GM19467 (cell line): ENCODE measurements around the gene C2orf69.
A peak's percentile ranks its signal among the peaks of the same experiment; 100 is the strongest.
"Not testable (repeated sequence)": the region's sequence is repeated elsewhere in the genome, so short reads cannot be mapped to it uniquely, and the experiment has no call there.

Experiments used
- ATAC-seq: cut with Tn5 transposase; IDR thresholded peaks from one replicate; pipeline ENCODE4 v1.9.1; 2021; ENCODE audit warnings: mild to moderate bottlenecking, moderate library complexity; ENCODE audit not compliant: unreplicated experiment

Gene C2orf69

GRCh38 chr2:199912553-199913114, 1.5 kb downstream of the C2orf69 start:
- not testable (repeated sequence) for ATAC-seq

- no peak for ATAC-seq
These were observed 3.4 kb downstream of the C2orf69 start for GRCh38 chr2:199914372-199914958.

GRCh38 chr2:199916980-199917379, 5.9 kb downstream of the C2orf69 start:
- no peak for ATAC-seq

- no peak for ATAC-seq
These were observed 11.8 kb downstream of the C2orf69 start for GRCh38 chr2:199922856-199923255.

GRCh38 chr2:199923924-199924323, 12.8 kb downstream of the C2orf69 start:
- no peak for ATAC-seq

- no peak for ATAC-seq
These were observed 15.7 kb downstream of the C2orf69 start for GRCh38 chr2:199926806-199927205.

- ATAC-seq, result no peak
These were observed 17.1 kb downstream of the C2orf69 start for GRCh38 chr2:199928226-199928625.

GRCh38 chr2:199928626-199929025, 17.5 kb downstream of the C2orf69 start:
- ATAC-seq, result no peak

GRCh38 chr2:199929262-199929661, 18.2 kb downstream of the C2orf69 start:
- no peak for ATAC-seq

GRCh38 chr2:199932312-199932855, 21.3 kb downstream of the C2orf69 start:
- ATAC-seq, result no peak

- ATAC-seq, result no peak
These were observed 22.4 kb downstream of the C2orf69 start for GRCh38 chr2:199933466-199933865.

GRCh38 chr2:199936554-199936953, 25.5 kb downstream of the C2orf69 start:
- no peak for ATAC-seq

GRCh38 chr2:199940373-199940772, 29.3 kb downstream of the C2orf69 start:
- ATAC-seq, result no peak

GRCh38 chr2:199943373-199943772, 32.3 kb downstream of the C2orf69 start:
- ATAC-seq, result no peak

- ATAC-seq, result no peak
These were observed 35.1 kb downstream of the C2orf69 start for GRCh38 chr2:199946196-199946595.

GRCh38 chr2:199946836-199947235, 35.7 kb downstream of the C2orf69 start:
- ATAC-seq, result no peak

GRCh38 chr2:199950396-199950795, 39.3 kb downstream of the C2orf69 start:
- no peak for ATAC-seq

- ATAC-seq, result no peak
These were observed 39.9 kb downstream of the C2orf69 start for GRCh38 chr2:199951023-199951422.

- peak; percentile 35 for ATAC-seq
These were observed 43.9 kb downstream of the C2orf69 start for GRCh38 chr2:199955007-199955338.

- peak; percentile 78 for ATAC-seq
These were observed 44.4 kb downstream of the C2orf69 start, which contains the start of the genes MAIP1 and TYW5 for GRCh38 chr2:199955339-199956061. Gene MAIP1 (plus strand): TSS chr2:199955582. CDS start chr2:199955799, 217 bp downstream. Gene TYW5 (minus strand): TSS chr2:199955491. CDS start chr2:199955470, 21 bp downstream.

- no peak for ATAC-seq
These were observed 44.9 kb downstream of the C2orf69 start for GRCh38 chr2:199956062-199956380.

GRCh38 chr2:199958014-199958413, 46.9 kb downstream of the C2orf69 start:
- no peak for ATAC-seq
